Measurements from ENCODE around the gene CCR4. TPM values are rescaled to one million over a fixed set of nuclear protein-coding genes. Genes with fewer than 3 reads are reported as not detected.

The CCR4 gene
- total RNA-seq: 0.09 TPM in 2 replicates

DNA sequence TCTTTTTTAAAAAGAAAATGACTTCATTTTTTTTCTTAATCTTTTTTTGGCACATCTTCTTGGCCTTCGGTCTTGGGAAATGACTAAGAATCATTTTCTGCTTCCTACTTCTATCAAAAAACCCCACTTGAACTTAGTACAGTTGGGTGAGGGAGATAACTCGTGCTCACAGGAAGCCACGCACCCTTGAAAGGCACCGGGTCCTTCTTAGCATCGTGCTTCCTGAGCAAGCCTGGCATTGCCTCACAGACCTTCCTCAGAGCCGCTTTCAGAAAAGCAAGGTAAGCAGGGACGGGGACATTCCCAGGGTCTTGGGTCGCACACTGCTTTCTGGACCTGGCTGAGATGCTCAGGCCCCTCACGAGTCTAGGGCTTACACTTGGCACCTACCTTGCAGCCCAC, at the start of gene CCR4:
Gene CCR4 (plus strand): TSS at position 235 of the 402 bp plus-strand sequence. CDS start 1,779 bp downstream, outside the sequence.

Other genes starting within 250 kb of the CCR4 start
- not detected in 2 replicates for gene TRIM71, start 133.6 kb upstream of the CCR4 start, total RNA-seq
- 33.0 and 51.3 TPM in 2 replicates for gene GLB1, start 145.5 kb downstream of the CCR4 start, total RNA-seq
- 6.0 and 7.8 TPM in 2 replicates for gene TMPPE, start 145.5 kb downstream of the CCR4 start, total RNA-seq
- 130 and 187 TPM in 2 replicates for gene CRTAP, start 162.4 kb downstream of the CCR4 start, total RNA-seq

All from endothelial cell of coronary artery (primary cell).